SKM-1 (cell line): ENCODE measurements around the gene STARD8.
"Not testable (repeated sequence)": the region's sequence is repeated elsewhere in the genome, so short reads cannot be mapped to it uniquely, and the experiment has no call there.

ENCODE experiments used
- DNase-seq: peaks from one replicate; lab custom pipeline; 2025; ENCODE audit not compliant: unreplicated experiment; lab: John Stamatoyannopoulos, UW

STARD8 gene

DNA sequence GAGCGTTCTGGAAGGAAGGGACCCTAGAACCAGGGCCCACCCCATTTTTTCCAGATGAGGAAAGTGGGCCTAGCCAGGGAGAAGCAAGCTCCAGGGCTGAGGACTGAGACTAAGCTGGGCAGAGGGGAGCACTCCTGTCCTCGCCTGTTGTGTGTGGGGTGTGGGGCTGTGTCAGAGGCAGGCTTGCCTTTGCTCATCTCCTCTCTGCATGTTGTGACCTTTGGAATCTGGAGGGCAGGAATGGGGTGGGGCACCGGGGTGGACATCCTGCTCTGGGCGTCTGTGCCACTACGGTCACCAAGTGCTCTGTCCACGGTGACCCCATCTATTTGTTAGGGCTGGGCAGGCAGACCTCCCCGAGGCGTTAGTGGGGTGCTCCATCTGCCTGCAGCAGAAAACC is 41.5 kb downstream of the STARD8 start:
- DNase-seq: not testable (repeated sequence)

DNA sequence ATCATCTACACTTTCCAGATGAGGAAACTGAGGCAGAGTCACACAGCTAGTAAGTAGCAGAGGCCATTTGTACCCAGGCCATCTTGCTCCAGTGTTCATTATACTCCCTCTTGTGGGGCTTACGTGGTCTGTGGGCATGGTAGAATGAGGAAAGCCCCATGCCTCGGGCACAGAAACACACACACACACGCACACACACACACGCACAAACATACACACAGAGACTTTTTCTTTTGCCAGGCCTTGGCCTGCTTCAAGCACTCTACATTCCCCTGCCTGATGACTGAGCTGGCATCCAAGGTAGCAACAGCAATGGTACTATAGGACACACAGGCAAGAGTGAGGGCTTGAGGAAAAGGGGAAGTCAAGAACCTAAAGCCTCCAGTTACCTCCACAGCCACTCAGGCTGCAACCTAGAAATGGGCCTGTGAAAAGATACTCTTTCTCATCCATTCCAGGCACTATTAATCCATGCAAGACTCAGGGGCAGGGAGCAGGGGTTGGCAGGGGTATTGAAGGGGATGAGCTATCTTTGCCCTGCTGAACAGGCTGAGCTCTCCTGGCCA is 43.6 kb downstream of the STARD8 start:
- DNase-seq: peak; percentile 11

DNA sequence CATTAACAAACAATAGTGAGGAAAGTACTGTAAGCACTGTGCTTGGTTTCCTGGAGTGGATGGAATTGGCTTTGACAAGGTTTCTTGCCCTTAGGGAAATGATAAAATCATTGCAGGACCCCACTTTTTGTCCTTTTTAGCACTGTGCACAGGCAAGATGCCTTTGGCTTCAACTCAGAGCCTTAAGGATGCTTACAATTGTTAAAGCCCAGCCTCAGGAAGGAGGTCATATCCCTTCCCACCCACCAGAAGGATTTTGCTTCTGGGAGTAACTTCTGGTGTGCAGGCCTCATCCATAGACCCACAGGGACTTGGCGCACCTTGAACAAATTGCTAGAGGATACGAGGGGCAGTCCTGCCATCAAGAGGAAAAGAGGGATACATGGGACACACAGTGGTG is 44.5 kb downstream of the STARD8 start:
- DNase-seq: no peak

DNA sequence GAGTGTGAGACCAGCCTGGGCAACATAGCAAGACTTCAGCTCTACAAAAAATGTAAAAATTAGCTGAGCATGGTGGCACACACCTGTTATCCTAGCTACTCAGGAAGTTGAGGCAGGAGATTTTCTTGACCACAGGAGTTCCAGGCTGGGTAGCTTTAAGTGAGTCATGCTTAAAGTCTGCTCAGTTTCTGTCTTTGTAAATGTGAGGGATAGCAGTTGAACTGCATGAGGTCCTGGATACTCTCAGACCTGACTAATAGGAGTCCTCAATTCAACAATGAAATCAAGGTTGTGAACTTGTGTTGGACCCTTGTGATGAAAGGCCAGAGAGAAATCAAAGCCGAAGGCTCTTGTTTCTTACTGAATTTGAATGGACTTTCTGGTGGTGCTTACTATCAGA is 45.2 kb downstream of the STARD8 start:
- no peak for DNase-seq

DNA sequence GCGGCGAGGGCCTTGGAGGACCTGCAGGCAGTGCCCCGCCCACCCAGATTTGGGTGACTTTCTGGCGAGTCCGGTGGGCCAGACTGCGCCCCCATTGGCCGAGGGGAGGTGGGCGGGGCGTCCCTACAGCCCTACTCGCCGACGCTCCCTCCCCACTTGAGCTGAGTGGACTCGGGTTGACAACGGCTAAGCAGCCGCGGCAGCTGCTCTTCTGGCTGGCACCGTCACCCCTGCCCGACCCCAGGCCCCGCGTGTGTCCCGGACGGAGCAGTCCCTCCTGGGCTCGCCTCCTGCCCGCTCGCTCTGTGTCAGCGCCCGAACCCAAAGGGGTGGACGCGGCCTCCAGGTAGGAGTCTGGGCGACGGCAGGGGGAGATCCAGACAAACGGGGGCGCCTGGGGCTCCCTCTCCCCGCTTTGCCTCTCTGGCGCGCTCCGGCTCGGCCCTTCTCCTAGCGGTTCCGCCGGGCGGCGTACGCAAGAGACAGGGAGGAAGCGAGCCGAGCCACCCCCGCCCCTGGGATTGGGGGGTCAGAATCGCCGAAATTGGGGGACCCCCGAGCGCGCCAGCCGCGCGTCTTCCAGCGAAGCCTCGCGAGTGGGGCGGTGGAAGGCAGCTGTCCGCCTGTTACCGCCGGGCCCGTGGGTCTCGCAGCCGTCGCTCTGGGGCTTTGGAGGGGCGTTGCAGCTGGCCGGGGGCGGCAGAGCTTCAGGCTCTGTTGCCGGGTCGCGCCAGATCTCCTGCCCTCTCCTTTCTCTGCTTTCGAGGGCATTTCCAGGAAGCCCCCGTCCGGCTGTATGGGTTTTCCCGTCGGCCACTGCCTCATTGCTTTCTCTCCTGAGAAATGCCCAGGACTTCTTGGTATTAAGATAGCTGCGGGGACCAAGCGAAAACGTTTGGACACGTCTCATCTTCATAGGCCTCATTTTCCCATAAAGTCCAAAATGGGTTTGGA is 46.3 kb downstream of the STARD8 start:
- DNase-seq: peak; percentile 5

DNA sequence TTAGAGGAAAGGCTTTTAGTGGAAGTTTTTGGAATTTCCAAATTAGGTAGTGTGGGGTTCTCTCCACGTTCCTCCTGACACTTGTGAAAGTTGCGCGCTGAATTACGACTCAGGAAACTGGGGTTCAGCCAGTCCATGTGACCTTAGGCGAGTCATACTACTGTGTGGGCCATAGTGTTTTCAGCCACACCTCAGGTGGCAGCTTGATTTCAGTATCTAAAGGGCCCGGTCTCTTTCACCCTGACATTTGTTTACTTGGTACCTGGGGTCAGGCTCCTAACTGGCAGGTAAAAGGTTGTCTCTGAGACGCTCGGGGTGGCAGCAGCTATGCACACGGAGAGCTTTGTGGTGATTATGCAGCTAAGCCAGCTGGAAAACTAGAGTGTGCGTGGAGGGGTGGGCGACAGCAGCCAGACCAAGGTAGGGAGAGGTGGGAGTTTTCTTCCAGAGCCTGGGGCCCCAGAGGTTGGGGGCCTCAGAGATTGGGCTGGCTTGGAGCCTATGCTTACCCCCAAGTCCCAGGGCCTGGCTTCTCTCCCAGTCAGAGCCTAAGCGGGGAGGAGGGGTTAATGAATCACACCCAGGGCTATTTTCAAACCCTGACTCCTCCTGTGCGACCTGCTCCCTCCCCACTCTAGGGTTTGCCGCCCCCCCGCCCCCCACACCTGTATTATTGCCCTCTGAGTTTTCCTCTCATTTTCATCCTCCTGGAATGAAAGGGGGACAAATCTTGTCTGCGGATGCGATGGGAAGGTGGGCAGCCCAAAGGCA is 47.2 kb downstream of the STARD8 start:
- no peak for DNase-seq

DNA sequence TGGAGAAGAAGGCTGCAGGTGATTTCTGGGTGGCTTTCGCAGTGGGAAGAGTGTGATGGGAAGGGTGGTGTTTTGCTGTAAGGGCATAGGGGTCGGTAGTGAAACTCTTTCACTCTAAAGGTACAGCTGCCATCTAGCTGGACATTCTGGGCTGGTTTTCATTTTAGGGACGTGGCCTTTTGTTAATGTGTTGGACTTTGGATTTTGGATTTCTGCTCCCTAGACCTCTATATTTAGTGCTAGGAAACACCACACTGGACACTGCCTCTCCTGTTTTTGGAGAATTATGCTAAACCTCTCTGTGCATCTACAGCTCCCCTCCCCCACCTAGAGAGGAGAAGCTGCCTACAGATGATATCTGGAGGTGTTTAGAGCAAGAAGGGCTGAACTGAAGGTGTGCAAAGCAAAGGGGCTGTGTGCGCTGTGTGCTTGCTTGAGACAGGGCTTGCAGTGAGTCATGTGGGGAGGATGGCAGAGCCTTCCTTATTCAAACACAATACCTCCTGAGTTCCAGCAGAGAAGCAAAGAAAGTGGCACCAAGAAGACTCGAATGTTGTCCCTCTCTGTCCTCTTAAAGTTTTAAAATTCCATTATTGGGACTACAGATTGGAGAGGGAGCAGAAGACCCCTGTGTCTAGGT is 47.9 kb downstream of the STARD8 start:
- DNase-seq: no peak

DNA sequence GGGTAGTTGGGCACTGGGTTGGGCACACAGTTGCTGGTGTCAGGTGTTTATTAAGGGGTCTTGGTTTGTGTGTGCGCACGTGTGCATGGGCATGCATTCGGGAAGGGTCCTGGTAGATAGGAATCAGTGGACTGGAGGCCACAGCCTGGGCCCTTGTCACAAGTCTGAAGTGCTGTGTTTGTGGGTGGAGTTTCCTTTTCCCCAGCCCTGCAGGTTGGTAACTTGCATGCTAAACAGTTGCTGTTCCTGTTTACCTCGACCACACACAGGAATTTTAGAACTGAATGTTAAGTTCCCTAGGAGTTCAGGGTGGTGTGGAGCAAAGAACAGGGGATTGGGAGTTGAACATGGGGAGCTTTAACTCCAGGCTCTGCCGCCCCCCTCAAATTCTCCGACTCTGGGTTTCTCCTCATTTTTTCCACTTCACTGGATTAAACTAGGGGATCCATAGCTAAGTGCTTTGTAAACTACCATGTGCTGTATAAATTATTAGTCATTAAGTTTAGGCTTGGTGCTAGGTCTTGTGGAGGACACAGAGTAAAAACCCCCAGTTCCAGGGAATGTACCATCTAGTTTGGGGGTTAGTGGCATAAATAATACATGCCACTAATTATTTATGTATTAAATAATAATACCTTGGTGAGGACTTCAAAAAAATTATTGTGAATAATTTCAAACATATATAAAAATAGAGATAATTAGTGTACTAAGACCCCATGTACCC is 49.0 kb downstream of the STARD8 start:
- no peak for DNase-seq

DNA sequence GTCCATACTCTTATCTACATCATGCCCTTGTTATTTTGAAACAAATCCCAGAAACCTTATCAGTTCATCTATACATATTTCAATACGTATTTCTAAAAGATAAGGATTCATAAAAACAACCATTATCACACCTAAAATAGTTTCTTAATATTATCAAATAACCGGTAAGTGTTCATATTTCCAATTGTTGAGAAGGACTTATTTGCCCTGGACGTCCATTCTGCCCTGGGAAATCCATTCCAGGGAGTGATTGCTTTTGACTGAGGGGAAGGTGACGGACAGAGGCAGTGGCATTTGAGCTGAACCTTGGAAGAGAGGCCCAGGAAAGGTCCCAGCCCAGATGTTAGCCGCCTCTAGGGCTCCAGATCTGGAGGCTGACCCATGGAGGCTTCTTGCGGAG is 49.6 kb downstream of the STARD8 start:
- no peak for DNase-seq

DNA sequence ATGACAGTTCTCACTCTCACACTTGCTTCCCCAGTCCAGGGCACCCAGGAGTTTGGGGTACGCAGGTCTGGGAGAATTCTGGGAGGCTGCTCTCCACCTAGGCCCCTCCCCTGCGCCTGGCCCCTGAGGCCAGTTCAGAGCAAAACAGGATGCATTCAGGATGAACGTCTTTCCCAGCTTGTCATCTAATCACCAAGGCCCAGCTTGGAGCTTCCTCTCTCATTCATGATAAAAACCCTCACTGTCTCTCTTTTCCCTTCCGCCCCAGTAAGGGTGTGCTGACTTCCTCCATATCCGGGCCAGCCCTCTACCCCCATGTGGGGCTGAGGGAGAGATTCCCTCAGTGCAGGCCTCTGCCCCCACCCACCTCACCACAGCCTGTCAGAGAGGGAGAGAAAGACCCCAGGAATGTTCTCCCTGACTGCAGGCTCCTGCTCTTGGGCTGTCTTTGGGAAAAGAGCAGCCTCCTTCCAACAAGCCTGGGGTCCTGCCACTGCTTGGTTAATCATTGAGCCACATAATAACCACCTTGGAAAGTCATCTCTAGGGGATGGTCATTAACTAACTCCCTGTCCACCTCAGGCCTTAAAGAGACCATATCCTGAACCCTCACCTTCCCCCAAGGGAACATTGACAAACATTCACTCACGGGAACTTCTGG is 50.1 kb downstream of the STARD8 start:
- DNase-seq: no peak

DNA sequence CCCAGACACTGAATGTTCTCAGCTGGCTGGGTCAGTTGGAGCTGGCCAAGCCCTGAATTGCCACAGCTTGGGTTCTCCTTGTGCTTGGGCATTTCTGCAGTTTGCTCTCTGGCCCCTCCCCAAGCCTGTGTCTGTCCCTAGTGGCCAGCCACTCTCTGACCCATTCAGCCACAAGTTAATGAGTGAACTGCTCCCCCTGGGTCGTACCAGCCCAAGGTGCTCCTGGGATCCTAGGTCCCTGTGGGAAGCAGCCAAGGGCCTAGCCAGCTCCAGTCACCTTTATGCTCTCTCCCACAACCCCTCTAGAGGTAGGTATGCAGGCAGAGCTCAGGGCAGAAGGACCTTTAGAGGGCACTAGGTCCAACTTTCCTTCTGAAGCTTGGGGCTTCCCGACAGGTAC is 51.5 kb downstream of the STARD8 start:
- DNase-seq: no peak

DNA sequence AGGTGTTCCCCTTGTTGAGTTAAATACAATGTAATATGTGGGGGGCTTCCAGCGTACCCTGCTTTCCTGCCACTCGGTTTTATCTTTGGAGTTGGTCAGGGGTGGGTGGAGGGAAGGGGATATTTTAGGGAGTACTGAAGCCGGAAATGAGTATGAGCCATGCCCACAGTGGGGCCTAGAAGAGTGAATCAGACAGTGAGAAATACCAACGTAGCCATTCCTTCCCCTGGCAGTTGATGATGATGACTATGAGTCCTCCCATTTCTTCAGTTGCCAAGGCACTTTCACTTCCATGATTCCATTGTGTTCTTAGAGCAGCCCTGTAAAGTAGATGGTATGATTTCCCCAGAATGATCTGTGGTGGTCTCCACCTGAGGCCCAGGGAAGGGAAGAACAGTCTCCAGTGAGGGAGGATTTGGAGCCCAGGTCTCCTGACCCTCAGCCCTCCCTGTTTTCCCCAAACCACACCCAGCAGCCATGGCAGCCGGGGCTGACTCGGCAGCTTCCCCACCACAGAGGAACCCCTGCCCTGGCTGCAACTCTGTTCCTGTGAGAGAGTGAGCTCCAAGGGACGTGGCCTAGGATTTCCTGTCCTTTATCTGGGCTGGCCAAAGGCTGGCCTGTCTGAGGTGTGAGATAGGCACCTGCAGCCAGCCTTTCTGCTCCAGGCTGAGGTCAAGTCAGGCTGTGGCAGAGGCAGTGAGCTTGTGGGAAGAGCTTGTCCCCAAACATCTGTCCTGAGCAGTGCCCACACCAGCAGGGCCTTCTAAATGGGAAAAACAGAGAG is 52.7 kb downstream of the STARD8 start:
- DNase-seq: no peak

DNA sequence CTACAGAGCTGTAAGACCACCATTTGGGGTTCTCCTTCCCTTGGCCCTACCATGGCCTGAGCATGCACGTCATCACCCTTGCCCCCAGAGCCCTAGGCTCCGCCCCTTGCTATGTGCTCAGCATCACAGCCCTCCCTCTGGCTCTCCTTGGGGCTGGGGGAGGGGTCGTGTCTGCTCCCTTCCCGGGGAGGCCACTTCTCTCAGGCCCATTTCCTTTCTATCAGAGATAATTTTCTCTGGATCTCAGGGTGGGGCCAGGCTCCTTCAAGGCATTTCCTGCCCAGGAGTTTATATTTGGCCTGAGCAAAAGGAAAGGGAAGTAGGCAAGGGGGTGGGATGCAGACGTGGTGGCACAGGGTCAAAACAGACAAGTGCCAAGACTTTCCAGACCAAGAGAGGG is 55.9 kb downstream of the STARD8 start:
- no peak for DNase-seq

DNA sequence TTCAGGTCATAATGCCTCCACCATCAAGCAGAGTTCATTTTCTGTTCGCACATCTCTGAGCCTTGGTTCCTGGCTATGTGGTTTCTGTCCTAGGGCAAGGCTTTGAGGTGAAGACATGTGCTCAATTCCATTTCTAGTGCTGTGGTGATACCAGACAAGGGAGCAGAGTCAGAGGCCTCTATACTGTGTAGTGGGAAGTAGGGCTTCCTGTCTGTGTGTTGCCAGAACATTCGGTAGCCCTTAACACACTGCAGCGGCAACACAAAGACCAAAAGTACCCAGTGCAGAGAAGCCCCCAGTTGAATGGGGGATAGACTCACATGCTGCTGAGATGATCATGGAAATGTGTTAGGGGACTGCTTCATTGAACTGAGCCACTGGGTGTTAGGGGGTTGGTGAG is 56.4 kb downstream of the STARD8 start:
- DNase-seq: no peak

DNA sequence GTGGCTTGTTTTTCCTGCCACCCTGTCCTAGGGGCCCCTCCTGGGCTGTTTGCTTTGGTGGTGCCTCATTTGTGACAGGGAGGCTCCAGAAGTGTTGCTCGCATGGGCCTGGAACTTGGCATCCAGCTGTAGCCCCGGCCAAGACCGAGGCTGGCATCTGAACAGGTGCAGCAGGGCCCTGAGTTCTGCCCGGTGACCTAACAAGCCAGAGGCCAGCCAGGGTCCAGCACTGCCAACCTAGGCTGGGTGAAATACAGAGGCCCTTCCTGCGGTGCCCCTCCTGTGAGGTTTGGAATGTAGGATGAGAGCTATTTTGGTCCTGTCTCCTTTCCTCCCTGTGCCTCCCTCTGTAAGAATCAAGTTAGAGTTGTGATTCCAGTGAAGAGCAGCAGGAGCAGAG is 58.5 kb downstream of the STARD8 start:
- DNase-seq: no peak

DNA sequence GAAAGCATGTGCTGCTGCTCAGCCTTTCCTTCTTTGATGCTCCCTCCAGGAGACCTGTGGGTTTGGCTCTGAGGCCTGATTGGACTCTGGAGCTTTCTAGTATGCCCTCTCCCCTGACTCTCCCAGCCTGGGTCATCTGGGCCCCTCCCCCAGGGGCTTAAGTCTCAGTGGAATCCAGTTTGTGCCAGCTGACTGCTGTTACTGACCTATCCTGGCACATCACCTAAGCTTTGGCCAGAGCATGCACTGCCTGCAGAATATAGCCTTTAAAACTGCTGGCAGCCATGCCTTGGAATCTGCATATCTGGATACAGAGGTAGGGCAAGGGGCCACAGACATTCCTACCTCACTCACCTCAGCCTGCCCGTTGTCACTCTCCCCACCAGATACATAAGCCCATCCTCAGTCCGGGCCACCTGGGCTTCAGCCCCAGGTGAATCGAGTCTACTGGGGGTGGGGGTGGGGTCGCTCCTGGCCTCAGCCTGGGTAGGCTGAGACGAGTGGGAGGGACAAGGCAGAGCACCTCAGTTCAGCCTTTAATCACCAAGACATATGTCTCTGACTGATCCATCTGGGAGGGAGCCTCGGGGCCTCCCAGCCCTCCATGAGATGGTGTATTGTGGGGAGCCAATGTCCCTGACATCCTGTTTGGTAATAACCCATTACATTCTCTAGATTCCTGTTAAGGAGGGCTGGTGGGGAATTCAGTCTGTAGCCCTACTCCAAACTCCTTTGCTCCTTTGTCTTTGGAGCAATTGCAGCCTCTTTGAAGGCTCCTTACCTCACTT is 61.2 kb downstream of the STARD8 start:
- DNase-seq: no peak

DNA sequence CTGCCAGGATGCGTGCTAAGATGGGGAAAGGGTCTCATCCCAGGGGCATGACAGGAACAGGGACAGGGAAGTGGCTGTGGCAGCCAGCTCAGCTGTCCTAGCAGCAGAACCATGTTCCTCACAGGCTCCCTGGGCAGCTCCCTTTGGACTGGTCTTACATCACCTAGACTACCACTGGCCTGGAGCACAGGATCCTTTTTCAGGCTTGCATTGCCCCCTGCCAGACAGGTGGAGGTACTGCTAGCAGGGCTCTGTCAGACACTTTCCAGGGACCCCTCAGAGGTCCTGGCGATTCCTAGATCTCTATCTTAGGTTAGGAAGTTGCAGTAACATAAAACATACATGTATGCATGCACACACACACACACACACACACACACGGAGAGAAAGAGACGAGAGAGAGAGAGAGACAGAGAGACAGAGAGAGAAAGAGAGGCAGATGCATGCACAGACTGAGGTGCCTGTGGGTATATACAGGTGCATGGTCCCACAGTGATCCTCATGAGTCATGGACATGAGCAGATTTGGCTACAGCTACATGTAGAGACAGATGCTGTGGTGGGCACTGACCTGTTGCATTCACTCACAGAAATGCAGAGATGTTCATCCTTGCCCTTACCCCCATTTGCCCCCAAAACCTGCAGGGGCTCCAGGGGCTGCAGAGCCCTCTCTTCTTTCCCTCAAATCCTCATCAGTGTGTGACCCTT is 63.6 kb downstream of the STARD8 start:
- no peak for DNase-seq

DNA sequence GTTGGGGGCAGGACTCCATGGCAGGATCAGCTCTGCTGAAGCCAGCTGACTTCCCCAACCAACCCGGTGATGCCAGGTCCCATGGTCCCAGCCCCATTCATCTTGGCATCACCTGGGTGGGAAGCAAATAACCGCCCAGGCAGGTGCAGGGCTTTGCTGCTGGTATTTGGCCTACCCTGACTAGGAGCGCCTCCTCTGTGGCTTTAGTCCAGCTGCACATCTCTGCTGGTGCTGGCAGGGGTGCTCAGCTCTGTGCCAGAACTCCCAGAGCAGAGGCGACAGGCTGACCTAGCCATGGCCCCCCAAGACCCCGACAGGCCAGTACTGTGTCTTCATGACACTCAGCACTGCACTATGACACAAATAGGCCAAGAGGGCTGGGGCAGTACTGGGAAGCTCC is 64.4 kb downstream of the STARD8 start:
- no peak for DNase-seq
